GM12801 (cell line): ENCODE results near the gene ZBED1.

Experiments used
- TF ChIP-seq, protein P1 (sequence below): IDR thresholded peaks from one replicate; pipeline ENCODE4 v1.5.1; 2011; ENCODE audit warnings: control low read depth; ENCODE audit not compliant: insufficient read length; ENCODE audit errors: extremely low read depth

The ZBED1 gene

DNA sequence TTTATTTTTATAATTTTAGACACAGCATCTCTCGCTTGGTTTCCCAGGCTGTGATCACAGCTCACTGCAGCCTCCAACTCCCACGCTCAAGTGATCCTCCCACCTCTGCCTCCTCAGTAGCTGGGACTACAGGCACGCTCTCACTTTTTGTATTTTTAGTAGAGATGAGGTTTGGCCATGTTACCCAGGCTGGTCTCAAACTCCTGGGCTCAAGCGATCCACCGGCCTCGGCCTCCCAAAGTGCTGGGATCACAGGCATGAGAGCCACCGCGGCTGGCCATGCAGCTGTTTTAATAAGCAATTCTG is 39.1 kb downstream of the ZBED1 start:
- TF ChIP-seq, protein P1, sequence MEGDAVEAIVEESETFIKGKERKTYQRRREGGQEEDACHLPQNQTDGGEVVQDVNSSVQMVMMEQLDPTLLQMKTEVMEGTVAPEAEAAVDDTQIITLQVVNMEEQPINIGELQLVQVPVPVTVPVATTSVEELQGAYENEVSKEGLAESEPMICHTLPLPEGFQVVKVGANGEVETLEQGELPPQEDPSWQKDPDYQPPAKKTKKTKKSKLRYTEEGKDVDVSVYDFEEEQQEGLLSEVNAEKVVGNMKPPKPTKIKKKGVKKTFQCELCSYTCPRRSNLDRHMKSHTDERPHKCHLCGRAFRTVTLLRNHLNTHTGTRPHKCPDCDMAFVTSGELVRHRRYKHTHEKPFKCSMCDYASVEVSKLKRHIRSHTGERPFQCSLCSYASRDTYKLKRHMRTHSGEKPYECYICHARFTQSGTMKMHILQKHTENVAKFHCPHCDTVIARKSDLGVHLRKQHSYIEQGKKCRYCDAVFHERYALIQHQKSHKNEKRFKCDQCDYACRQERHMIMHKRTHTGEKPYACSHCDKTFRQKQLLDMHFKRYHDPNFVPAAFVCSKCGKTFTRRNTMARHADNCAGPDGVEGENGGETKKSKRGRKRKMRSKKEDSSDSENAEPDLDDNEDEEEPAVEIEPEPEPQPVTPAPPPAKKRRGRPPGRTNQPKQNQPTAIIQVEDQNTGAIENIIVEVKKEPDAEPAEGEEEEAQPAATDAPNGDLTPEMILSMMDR = no peak

DNA sequence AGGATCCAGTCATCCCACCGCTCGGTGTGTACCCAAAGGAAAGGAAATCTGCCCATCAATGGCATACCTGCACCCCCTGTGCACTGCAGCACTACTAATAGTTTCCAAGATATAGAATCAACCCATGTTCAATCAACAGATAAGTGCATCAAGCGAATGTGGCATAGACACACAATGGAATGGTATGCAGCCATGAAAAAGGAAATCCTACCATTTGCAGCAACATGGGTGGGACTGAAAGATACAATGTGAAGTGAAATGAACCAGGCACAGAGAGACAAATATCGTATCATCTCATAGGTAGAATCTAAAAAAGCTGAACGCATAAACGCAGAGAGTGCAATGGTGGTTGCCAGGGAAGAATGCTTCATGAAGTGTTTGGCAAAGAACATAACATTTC is 42.5 kb downstream of the ZBED1 start:
- TF ChIP-seq, protein P1 = no peak

- TF ChIP-seq, protein P1 = no peak
These were observed 43.3 kb downstream of the ZBED1 start for GRCh38 chrX:2457289-2458133.

DNA sequence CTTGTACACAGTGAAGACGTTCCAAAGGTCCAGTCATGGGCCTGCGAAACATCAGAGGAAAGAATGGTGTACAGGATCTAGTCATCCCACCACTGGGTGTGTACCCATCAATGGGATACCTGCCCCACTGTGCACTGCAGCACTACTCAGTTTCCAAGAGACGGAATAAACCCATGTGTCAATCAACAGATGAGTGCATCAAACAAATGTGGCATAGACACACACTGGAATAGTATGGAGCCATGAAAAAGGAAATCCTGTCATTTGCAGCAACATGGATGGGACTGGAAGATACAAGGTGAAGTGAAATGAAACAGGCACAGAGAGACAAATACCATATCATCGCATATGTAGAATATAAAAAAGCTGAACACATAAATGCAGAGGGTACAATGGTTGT is 48.0 kb downstream of the ZBED1 start:
- TF ChIP-seq, protein P1 = no peak

- TF ChIP-seq, protein P1 = no peak
These were observed 48.4 kb downstream of the ZBED1 start for GRCh38 chrX:2452317-2452784.

- TF ChIP-seq, protein P1 = no peak
These were observed 49.1 kb downstream of the ZBED1 start for GRCh38 chrX:2451501-2452316.

GRCh38 chrX:2450681-2451080 is 50.1 kb downstream of the ZBED1 start:
- TF ChIP-seq, protein P1 = no peak
